Measurements from ENCODE around the gene SETD4. TPM values are rescaled to one million over a fixed set of nuclear protein-coding genes. Genes with fewer than 3 reads are reported as not detected.

The SETD4 gene
- total RNA-seq, 1 donor from 2014 or later: 28.4 TPM

DNA sequence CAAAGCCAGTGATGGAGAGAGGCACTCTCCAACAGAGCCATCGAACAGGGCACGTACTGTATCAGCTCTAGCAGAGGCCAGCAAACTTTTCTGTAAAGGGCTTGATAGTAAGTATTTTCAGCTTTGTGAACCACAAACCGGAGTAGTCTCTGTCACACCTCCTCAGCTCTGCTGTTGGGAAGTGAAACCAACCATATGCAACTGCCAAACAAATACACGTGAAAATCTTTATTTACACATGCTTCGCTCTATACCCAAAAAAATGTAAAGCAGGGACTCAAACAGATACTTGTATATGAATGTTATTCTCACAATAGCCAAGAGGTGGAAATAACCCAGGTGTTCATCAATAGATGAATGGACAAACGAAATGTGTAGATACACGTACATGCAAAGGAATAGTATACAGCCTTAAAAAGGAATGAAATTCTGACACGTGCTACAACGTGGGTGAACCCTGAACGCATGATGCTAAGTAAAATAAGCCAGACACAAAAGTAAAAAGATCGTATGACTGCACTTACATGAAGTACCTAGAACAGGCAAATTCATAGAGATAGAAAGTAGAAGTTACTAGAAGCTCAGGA, 39.0 kb downstream of the SETD4 start:
- Mint-ChIP-seq H3K36me3 (ENCODE audit: low read depth) (no peaks in the 10 kb centered on the region), H3K27me3 (ENCODE audit: low read depth) (no peaks in the 10 kb centered on the region), H3K27ac (ENCODE audit: unreplicated experiment) (no peak overlapping the region), H3K4me3 (no peak overlapping the region), H3K9me3 (no peaks in the 10 kb centered on the region), H3K4me1 (peaks cover 9% of the 10 kb centered on the region)
- TF ChIP-seq CTCF (conservative IDR thresholded peaks at IDR 0.05): no peak
- DNase-seq (ENCODE audit: low read depth, low spot score): no peak

DNA sequence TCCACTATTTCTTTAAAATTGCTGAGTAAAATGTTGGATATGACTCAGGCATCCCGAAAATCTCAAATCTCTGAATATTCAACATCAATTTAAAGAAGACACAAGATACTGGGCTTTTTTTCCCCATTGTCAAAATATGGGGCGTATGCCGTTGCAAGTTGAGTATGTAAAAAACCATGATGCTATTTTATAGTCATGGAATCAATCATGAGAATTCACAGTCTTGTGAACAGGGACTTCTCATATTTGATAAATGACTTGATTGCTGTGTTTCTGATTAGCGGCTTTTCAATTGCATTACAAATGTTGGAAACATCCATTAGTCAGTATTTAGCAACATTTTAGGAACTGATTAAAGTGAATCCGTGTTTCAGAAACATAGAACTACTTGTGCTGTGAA, 45.3 kb downstream of the SETD4 start:
- no peaks in the 10 kb centered on the region for H3K4me1 Mint-ChIP-seq
- H3K9me3 Mint-ChIP-seq: no peaks in the 10 kb centered on the region
- no peak for DNase-seq (ENCODE audit: low read depth, low spot score)
- no peak overlapping the region for H3K27ac Mint-ChIP-seq (ENCODE audit: unreplicated experiment)
- peaks cover 9% of the 10 kb centered on the region for H3K27me3 Mint-ChIP-seq (ENCODE audit: low read depth)
- H3K36me3 Mint-ChIP-seq (ENCODE audit: low read depth): no peaks in the 10 kb centered on the region
- no peak overlapping the region for H3K4me3 Mint-ChIP-seq
- no peak for TF ChIP-seq CTCF (conservative IDR thresholded peaks at IDR 0.05)

DNA sequence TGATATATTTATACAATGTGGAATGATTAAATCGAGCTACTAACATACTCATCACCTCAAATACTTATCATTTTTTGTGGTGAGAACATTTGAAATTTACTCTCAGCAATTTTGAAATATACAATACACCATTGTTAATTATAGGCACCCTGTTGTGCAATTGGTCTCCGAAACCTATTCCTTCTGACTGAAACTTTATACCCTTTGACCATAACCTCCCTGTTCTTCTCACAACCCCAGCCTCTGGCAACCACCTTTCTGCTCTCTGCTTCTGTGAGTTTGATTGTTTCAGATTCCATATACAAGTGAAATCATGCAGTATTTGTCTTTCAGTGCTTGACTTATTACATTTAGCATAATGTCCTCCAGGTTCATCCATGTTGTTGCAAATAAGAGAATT, 49.5 kb downstream of the SETD4 start:
- no peaks in the 10 kb centered on the region for H3K4me1 Mint-ChIP-seq

GRCh38 chr21:36008505-36008904, 51.8 kb downstream of the SETD4 start:
- peaks cover 5% of the 10 kb centered on the region for H3K9me3 Mint-ChIP-seq
- peaks cover 17% of the 10 kb centered on the region for H3K27me3 Mint-ChIP-seq (ENCODE audit: low read depth)
- no peaks in the 10 kb centered on the region for H3K4me1 Mint-ChIP-seq
- no peak overlapping the region for H3K27ac Mint-ChIP-seq (ENCODE audit: unreplicated experiment)
- H3K4me3 Mint-ChIP-seq: no peak overlapping the region
- no peak for TF ChIP-seq CTCF (conservative IDR thresholded peaks at IDR 0.05)
- no peak for DNase-seq (ENCODE audit: low read depth, low spot score)
- H3K36me3 Mint-ChIP-seq (ENCODE audit: low read depth): no peaks in the 10 kb centered on the region

More for the DNA sequence above, 49.5 kb downstream of the SETD4 start:
- Mint-ChIP-seq H3K27ac (ENCODE audit: unreplicated experiment) (no peak overlapping the region), H3K4me3 (no peak overlapping the region), H3K36me3 (ENCODE audit: low read depth) (no peaks in the 10 kb centered on the region), H3K27me3 (ENCODE audit: low read depth) (peaks cover 19% of the 10 kb centered on the region), H3K9me3 (no peaks in the 10 kb centered on the region)
- TF ChIP-seq CTCF (conservative IDR thresholded peaks at IDR 0.05): no peak
- DNase-seq (ENCODE audit: low read depth, low spot score): no peak

DNA sequence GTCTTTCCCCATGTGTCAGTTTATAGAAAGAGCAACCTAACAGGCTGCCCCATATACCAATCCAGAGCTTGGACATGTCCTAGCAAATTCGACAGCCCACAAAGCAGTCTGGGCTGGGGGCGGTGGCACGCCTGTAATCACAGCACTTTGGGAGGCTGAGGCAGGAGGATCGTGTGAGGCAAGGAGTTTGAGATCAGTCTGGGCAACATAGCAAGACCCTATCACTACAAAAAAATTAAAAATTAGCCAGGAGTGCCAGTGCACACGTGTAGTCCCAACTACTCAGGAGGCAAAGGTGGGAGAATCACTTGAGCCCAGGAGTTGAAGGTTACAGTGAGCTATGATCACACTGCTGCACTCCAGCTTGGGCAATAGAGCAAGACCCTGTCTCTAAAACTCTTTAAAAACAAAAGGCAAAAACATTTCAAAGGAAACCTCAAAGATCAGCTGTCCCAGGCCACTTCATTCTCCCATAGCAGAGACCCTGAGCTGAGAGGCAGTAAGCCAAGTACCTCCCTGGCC, 54.4 kb downstream of the SETD4 start:
- Mint-ChIP-seq H3K4me3 (no peak overlapping the region), H3K36me3 (ENCODE audit: low read depth) (no peaks in the 10 kb centered on the region), H3K9me3 (peaks cover 10% of the 10 kb centered on the region), H3K27me3 (ENCODE audit: low read depth) (peaks cover 16% of the 10 kb centered on the region), H3K27ac (ENCODE audit: unreplicated experiment) (no peak overlapping the region), H3K4me1 (no peaks in the 10 kb centered on the region)
- no peak for TF ChIP-seq CTCF (conservative IDR thresholded peaks at IDR 0.05)
- DNase-seq (ENCODE audit: low read depth, low spot score): no peak
